ENCODE measurements around the gene TTC16. TPM values are rescaled to one million over a fixed set of nuclear protein-coding genes. Genes with fewer than 3 reads are reported as not detected.

Gene TTC16
- total RNA-seq, 5 donors from 2014 or later (not counting 1 experiment from before 2014, with no cell fraction given): 4.6 to 31.8 (median 6.2) TPM

DNA sequence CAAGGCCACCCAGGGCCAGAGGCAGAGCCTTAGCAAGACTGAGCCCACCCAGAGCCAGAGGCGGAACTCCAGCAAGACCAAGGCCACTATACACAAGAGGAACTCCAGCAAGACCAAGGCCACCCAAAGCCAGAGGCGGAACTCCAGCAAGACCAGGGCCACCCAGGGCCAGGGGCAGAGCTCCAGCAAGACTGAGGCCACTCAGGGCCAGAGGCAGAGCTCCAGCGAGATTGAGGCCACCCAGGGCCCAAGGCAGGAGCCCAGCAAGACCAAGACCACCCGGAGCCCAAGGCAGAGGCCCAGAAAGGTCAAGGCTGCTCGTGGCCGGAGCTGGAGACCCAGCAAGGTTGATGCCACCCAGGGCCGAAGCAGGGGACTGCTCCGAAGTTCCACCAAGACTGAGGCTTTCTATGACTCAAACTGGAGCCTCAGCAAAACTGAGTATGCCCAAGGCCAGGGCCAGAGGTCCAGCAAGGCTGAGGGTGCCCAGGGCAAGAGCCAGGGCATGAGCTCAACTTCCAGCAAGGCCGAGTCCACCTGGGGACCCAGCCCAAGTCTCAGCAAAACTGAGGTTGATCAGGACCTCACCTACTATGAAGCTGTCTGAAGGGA lies 15.0 kb downstream of the TTC16 start:
- H3K27me3 ChIP-seq (replicated peaks in 1 of 2; ENCODE audit: control insufficient read depth in 2 of 2, extremely low read depth in 1 of 2, insufficient read depth in 2 of 2, low read length in 1 of 2): no peaks in the 10 kb centered on the region
- Mint-ChIP-seq H3K9me3 (no peaks in the 10 kb centered on the region), H3K27me3 (no peaks in the 10 kb centered on the region), H3K4me3 (no peak overlapping the region), H3K27ac (no peak overlapping the region), H3K4me1 (peaks cover 5 to 18% (median 17%) of the 10 kb centered on the region in 3 donors), H3K36me3 (peaks cover 6% of the 10 kb centered on the region)
- no peaks in the 10 kb centered on the region for H3K9me3 ChIP-seq
- ATAC-seq (replicated peaks in 1 of 4) (no peak), DNase-seq (no peak)
- ChIA-PET CTCF (no interaction called here), POLR2A (interaction anchor here in 1 of 2 donors (0.6 kb wide), 1 partner anchor 61 kb away, joined by 5 read pairs; no protein-coding TSS in a partner anchor)
- peaks cover 12% of the 10 kb centered on the region in 2 donors for H3K36me3 ChIP-seq (ENCODE audit: control insufficient read depth in 2 of 2, extremely low read depth in 1 of 2, insufficient read depth in 1 of 2, low read length in 1 of 2)
- peaks cover 2 to 19% of the 10 kb centered on the region in 2 experiments for H3K4me1 ChIP-seq (ENCODE audit: control insufficient read depth in 1 of 2, extremely low read depth in 1 of 2, insufficient read depth in 2 of 2, low read length in 2 of 2)
- no peak overlapping the region for H3K27ac ChIP-seq (ENCODE audit: low read length)
- no peak overlapping the region for H3K4me3 ChIP-seq (ENCODE audit: control insufficient read depth in 1 of 2, extremely low read depth in 1 of 2, low read length in 1 of 2)
- 85% methylated on average over 9 of the region's 9 CpGs for WGBS (ENCODE audit: insufficient coverage)

DNA sequence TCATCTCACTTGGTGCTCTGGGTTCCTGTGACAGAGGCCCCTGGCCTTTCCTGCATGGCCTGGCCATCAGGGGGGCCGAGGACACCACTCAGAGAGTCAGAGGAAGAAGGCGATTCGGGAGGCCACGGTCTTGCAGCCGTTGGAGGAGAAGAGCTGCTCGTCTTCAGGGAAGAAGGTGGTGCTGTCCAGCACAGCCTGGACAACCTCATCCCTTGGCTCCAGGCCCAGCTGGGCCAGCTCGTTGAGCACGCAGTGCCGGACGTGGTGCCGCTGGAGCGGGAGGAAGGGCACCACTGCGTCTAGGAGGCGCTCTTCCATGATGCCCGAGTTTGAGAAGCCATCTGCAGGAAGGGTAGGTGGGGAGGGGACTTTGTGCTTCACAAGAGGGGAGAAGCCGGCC lies 16.1 kb downstream of the TTC16 start:
- peaks cover 6% of the 10 kb centered on the region for H3K36me3 Mint-ChIP-seq
- no peaks in the 10 kb centered on the region for H3K9me3 Mint-ChIP-seq
- ChIA-PET CTCF (interaction anchor here in 1 of 2 donors (0.5 kb wide), 1 partner anchor 14 kb away, joined by 9 read pairs; no protein-coding TSS in a partner anchor), POLR2A (no interaction called here)
- Histone ChIP-seq H3K27ac (ENCODE audit: low read length) (no peak overlapping the region), H3K9me3 (no peaks in the 10 kb centered on the region), H3K4me1 (ENCODE audit: control insufficient read depth in 1 of 2, extremely low read depth in 1 of 2, insufficient read depth in 2 of 2, low read length in 2 of 2) (peaks cover 2 to 23% of the 10 kb centered on the region in 2 experiments), H3K4me3 (ENCODE audit: control insufficient read depth in 1 of 2, extremely low read depth in 1 of 2, low read length in 1 of 2) (no peak overlapping the region), H3K36me3 (ENCODE audit: control insufficient read depth in 2 of 2, extremely low read depth in 1 of 2, insufficient read depth in 1 of 2, low read length in 1 of 2) (peaks cover 10 to 12% of the 10 kb centered on the region in 2 donors), H3K27me3 (replicated peaks in 1 of 2; ENCODE audit: control insufficient read depth in 2 of 2, extremely low read depth in 1 of 2, insufficient read depth in 2 of 2, low read length in 1 of 2) (no peaks in the 10 kb centered on the region)
- H3K4me3 Mint-ChIP-seq: no peak overlapping the region
- DNase-seq (no peak), ATAC-seq (replicated peaks in 1 of 4) (no peak)
- peaks cover 5 to 19% (median 17%) of the 10 kb centered on the region in 3 donors for H3K4me1 Mint-ChIP-seq
- 97% methylated on average over 15 of the region's 16 CpGs for WGBS (ENCODE audit: insufficient coverage)
- no peaks in the 10 kb centered on the region for H3K27me3 Mint-ChIP-seq
- no peak overlapping the region for H3K27ac Mint-ChIP-seq

DNA sequence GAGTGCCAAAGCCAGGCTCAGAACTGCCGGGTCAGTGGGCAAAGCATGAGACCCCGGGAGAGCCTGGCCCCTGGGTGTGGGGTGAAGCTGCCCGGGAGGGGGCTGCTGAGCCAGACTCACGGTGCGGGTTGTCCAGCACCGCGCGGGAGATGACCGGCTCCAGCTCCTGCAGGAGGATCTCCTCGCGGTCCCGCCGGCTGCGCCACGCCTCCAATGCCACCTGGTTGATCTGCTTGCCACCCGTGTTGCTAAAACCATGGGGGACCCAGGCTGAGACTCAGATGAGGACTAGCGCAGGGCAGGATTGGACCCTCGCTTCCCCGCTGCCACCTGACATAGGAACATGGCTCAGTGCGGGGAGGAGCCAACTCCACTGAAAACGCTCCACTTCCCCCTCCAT lies 16.6 kb downstream of the TTC16 start:
- no peaks in the 10 kb centered on the region for H3K9me3 Mint-ChIP-seq
- ChIA-PET CTCF (interaction anchor here in 1 of 2 donors (0.5 kb wide), 1 partner anchor 14 kb away, joined by 9 read pairs; no protein-coding TSS in a partner anchor), POLR2A (no interaction called here)
- no peaks in the 10 kb centered on the region for H3K27me3 Mint-ChIP-seq
- ATAC-seq (replicated peaks in 1 of 4): no peak
- Histone ChIP-seq H3K4me3 (ENCODE audit: control insufficient read depth in 1 of 2, extremely low read depth in 1 of 2, low read length in 1 of 2) (no peak overlapping the region), H3K36me3 (ENCODE audit: control insufficient read depth in 2 of 2, extremely low read depth in 1 of 2, insufficient read depth in 1 of 2, low read length in 1 of 2) (peaks cover 9 to 12% of the 10 kb centered on the region in 2 donors), H3K27ac (ENCODE audit: low read length) (no peak overlapping the region), H3K27me3 (replicated peaks in 1 of 2; ENCODE audit: control insufficient read depth in 2 of 2, extremely low read depth in 1 of 2, insufficient read depth in 2 of 2, low read length in 1 of 2) (no peaks in the 10 kb centered on the region), H3K4me1 (ENCODE audit: control insufficient read depth in 1 of 2, extremely low read depth in 1 of 2, insufficient read depth in 2 of 2, low read length in 2 of 2) (peaks cover 2 to 23% of the 10 kb centered on the region in 2 experiments), H3K9me3 (no peaks in the 10 kb centered on the region)
- H3K27ac Mint-ChIP-seq: no peak overlapping the region
- 96% methylated on average over 21 of the region's 21 CpGs for WGBS (ENCODE audit: insufficient coverage)
- H3K4me3 Mint-ChIP-seq: no peak overlapping the region
- DNase-seq: no peak
- H3K4me1 Mint-ChIP-seq: peaks cover 5 to 22% (median 17%) of the 10 kb centered on the region in 3 donors
- peaks cover 6% of the 10 kb centered on the region for H3K36me3 Mint-ChIP-seq

DNA sequence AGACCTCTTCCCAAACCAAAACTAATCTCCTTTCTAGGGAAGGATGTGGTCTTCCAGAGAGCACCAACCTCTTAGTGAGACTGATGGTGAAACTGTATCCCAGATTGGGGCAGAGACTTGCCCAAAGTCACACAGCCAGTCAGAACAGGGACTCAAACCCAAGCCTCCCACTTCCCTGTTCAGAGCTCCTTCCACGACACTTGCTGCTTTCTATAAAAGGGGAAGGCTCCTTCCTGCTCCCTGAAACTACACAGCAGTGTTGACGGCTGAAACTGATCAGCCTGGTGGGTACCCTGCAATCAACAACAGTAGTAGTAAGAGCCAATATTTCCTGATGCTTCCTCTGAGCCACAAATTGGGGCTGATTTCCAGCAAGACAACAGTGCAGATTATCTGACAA lies 17.7 kb downstream of the TTC16 start:
- peak overlapping the region; percentile 45 to 85 (median 82) for H3K4me3 Mint-ChIP-seq
- peak overlapping the region in 1 of 2 donors; percentile 70 for H3K27ac Mint-ChIP-seq
- POLR2A ChIA-PET: no interaction called here

DNA sequence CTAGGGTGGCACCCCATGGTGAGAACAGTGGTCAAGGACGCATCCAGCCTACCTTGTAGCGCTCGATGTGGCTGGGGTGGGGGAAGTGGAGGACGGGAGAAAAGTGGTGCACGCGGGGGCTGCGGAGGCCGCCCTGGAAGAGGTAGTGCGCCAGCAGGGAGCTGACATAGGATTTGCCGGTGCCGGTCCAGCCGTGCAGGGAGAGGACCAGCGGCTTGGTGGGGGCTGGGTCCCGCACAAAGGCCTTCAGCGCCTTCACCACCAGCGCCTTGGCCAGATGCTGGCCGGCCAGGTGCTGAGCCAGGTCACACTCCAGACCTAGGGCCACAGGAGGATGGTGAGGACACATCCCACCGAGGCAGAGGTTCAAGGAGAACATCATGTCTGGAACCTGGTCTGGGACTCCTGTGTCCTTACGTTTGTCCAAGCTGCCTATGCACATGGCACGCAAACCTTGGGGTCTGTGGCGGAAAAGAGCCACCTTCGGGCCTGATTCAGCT lies 18.4 kb downstream of the TTC16 start:
- Histone ChIP-seq H3K27me3 (replicated peaks in 1 of 2; ENCODE audit: control insufficient read depth in 2 of 2, extremely low read depth in 1 of 2, insufficient read depth in 2 of 2, low read length in 1 of 2) (no peaks in the 10 kb centered on the region), H3K27ac (ENCODE audit: low read length) (peak overlapping the region; percentile 77), H3K4me1 (ENCODE audit: control insufficient read depth in 1 of 2, extremely low read depth in 1 of 2, insufficient read depth in 2 of 2, low read length in 2 of 2) (peaks cover 2 to 23% of the 10 kb centered on the region in 2 experiments), H3K4me3 (ENCODE audit: control insufficient read depth in 1 of 2, extremely low read depth in 1 of 2, low read length in 1 of 2) (peak overlapping the region; percentile 60 to 69), H3K9me3 (no peaks in the 10 kb centered on the region), H3K36me3 (ENCODE audit: control insufficient read depth in 2 of 2, extremely low read depth in 1 of 2, insufficient read depth in 1 of 2, low read length in 1 of 2) (peaks cover 12 to 26% of the 10 kb centered on the region in 2 donors)
- ATAC-seq (replicated peaks in 1 of 4) (no peak), DNase-seq (peak in 2 of 35 experiments; percentile 12 to 20)
- H3K27ac Mint-ChIP-seq: peak overlapping the region; percentile 70 to 71
- ChIA-PET CTCF (interaction anchor here (0.6 to 2.3 kb wide), 27 partner anchors 19 to 520 kb away, joined by 3 to 22 read pairs (median 5); partner anchors contain the start of genes PTRH1 (in 2 of the 2), ST6GALNAC4 (in 2 of the 2), CDK9 (in 1 of the 2) and LRSAM1 (in 1 of the 2)), POLR2A (no interaction called here)
- peaks cover 5 to 22% (median 18%) of the 10 kb centered on the region in 3 donors for H3K4me1 Mint-ChIP-seq
- WGBS (ENCODE audit: insufficient coverage): 75% methylated on average over 22 of the region's 22 CpGs
- no peaks in the 10 kb centered on the region for H3K9me3 Mint-ChIP-seq
- H3K27me3 Mint-ChIP-seq: no peaks in the 10 kb centered on the region
- peaks cover 16% of the 10 kb centered on the region for H3K36me3 Mint-ChIP-seq
- H3K4me3 Mint-ChIP-seq: peak overlapping the region; percentile 82 to 94 (median 85)

More for the DNA sequence above, 17.7 kb downstream of the TTC16 start:
- CTCF ChIA-PET: interaction anchor here in 1 of 2 donors (2.3 kb wide), 1 partner anchor 18 kb away, joined by 20 read pairs; the partner anchor contains the start of genes PTRH1 and TTC16
- Mint-ChIP-seq H3K4me1 (peaks cover 5 to 22% (median 18%) of the 10 kb centered on the region in 3 donors), H3K9me3 (no peaks in the 10 kb centered on the region), H3K27me3 (no peaks in the 10 kb centered on the region), H3K36me3 (peaks cover 13% of the 10 kb centered on the region)
- Histone ChIP-seq H3K4me1 (ENCODE audit: control insufficient read depth in 1 of 2, extremely low read depth in 1 of 2, insufficient read depth in 2 of 2, low read length in 2 of 2) (peaks cover 2 to 23% of the 10 kb centered on the region in 2 experiments), H3K36me3 (ENCODE audit: control insufficient read depth in 2 of 2, extremely low read depth in 1 of 2, insufficient read depth in 1 of 2, low read length in 1 of 2) (peaks cover 9 to 19% of the 10 kb centered on the region in 2 donors), H3K27me3 (replicated peaks in 1 of 2; ENCODE audit: control insufficient read depth in 2 of 2, extremely low read depth in 1 of 2, insufficient read depth in 2 of 2, low read length in 1 of 2) (no peaks in the 10 kb centered on the region), H3K4me3 (ENCODE audit: control insufficient read depth in 1 of 2, extremely low read depth in 1 of 2, low read length in 1 of 2) (no peak overlapping the region), H3K27ac (ENCODE audit: low read length) (no peak overlapping the region), H3K9me3 (no peaks in the 10 kb centered on the region)
- ATAC-seq (replicated peaks in 1 of 4): no peak
- 100% methylated on average over 1 of the region's 2 CpGs for WGBS (ENCODE audit: insufficient coverage)
- DNase-seq: no peak

DNA sequence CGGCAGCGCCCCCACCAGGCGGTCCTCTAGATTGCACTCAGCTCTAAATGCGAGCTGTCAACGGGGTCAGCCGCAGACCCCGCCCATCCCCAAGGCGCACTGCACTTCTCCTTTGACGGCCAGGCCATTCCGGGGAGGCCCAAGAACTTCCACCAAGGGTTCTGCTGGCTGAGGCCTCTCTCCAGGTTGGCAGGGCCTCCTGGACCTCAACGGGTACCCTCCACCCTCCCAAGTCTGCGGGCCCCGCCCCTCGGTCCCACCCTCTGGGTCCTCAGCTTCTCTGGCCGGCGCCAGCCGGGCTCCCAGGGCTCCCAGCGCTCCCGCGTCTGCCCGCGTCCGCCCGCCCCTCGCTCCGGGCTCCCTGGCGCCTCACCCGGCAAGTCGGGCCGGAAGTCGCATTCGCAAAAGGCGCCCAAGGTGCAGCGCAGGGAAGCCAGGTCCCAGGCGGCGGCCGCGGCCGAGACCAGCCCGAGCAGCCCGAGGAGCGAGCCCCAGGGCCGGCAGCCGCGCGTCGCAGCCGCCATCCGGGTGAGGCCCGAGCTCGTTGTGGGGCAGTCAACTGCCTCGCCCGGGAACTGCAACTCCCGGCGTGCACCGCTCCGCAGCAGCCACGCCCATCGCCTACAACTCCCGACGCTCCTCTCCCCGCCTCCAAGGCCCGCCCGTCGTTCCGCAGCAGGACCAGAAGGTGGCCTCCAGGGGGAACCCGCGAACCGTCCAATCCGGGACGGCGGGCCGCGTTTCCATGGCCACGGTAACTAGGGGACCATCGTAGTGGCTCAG lies 19.1 kb downstream of the TTC16 start, which contains the start of gene TOR2A:
TOR2A (minus strand) TSS at position 548 of the 783 bp plus-strand sequence; CDS start at position 524, 24 bp downstream.
- CTCF ChIA-PET: interaction anchor here (0.5 to 2.3 kb wide), 35 partner anchors 11 to 520 kb away, joined by 3 to 22 read pairs (median 4); partner anchors contain the start of genes PTRH1 (in 2 of the 2), ST6GALNAC4 (in 2 of the 2), CDK9 (in 1 of the 2) and LRSAM1 (in 1 of the 2)
- peak within 1 kb of the TSS; percentile 82 to 94 (median 85) for H3K4me3 Mint-ChIP-seq
- Histone ChIP-seq H3K27me3 (replicated peaks in 1 of 2; ENCODE audit: control insufficient read depth in 2 of 2, extremely low read depth in 1 of 2, insufficient read depth in 2 of 2, low read length in 1 of 2) (no peaks in the 10 kb centered on the region), H3K9me3 (no peaks in the 10 kb centered on the region), H3K27ac (ENCODE audit: low read length) (peak within 1 kb of the TSS; percentile 95), H3K4me3 (ENCODE audit: control insufficient read depth in 1 of 2, extremely low read depth in 1 of 2, low read length in 1 of 2) (peak within 1 kb of the TSS; percentile 60 to 69), H3K4me1 (ENCODE audit: control insufficient read depth in 1 of 2, extremely low read depth in 1 of 2, insufficient read depth in 2 of 2, low read length in 2 of 2) (peaks cover 2 to 23% of the 10 kb centered on the region in 2 experiments), H3K36me3 (ENCODE audit: control insufficient read depth in 2 of 2, extremely low read depth in 1 of 2, insufficient read depth in 1 of 2, low read length in 1 of 2) (peaks cover 18 to 32% of the 10 kb centered on the region in 2 donors)
- peak within 1 kb of the TSS; percentile 92 to 97 for H3K27ac Mint-ChIP-seq
- H3K4me1 Mint-ChIP-seq: peaks cover 5 to 22% (median 18%) of the 10 kb centered on the region in 3 donors
- POLR2A ChIA-PET: no interaction called here
- under 1% methylated on average over 74 of the region's 76 CpGs for WGBS (ENCODE audit: insufficient coverage)
- H3K9me3 Mint-ChIP-seq: no peaks in the 10 kb centered on the region
- H3K36me3 Mint-ChIP-seq: peaks cover 17% of the 10 kb centered on the region
- no peaks in the 10 kb centered on the region for H3K27me3 Mint-ChIP-seq
- peak; percentile 90 to 93 (median 92) for ATAC-seq (replicated peaks in 1 of 4)
- peak; percentile 96 to 100 (median 99) for DNase-seq
